Left forelimb (tissue), 1 donor: Measurements from ENCODE around the gene C19orf81.

Experiments used
- DNase-seq: peaks from one replicate; pipeline ENCODE4 v3.0.0-alpha.2; 2018; ENCODE audit warnings: low spot score

The C19orf81 gene

GRCh38 chr19:50686310-50687032 is 37.2 kb downstream of the C19orf81 start:
- no peak for DNase-seq

DNA sequence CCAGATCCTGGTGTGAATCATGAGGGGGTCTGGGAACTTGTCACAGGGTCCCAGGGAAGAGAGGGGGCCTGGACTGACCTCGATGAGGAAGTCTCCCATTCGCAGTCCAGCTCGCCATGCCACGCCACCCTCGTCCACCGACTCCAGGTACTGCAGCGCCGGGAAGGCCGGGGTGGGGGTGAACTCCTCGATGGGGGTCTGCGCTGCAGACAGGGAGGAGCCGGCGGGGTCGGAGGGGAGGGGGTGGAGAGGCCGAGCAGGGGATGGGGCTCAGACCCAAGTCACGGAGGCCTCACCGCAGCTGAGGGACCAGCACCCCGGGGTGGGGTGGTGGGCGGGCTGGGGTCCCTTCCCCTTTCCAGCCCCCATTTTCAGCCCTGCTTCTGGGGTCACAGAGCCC is 39.5 kb downstream of the C19orf81 start:
- no peak for DNase-seq

- no peak for DNase-seq
Measured at GRCh38 chr19:50690439-50690838, 41.2 kb downstream of the C19orf81 start.

GRCh38 chr19:50693064-50693975 is 44.1 kb downstream of the C19orf81 start:
- no peak for DNase-seq

- DNase-seq = no peak
Measured at GRCh38 chr19:50694815-50695145, 45.5 kb downstream of the C19orf81 start.

DNA sequence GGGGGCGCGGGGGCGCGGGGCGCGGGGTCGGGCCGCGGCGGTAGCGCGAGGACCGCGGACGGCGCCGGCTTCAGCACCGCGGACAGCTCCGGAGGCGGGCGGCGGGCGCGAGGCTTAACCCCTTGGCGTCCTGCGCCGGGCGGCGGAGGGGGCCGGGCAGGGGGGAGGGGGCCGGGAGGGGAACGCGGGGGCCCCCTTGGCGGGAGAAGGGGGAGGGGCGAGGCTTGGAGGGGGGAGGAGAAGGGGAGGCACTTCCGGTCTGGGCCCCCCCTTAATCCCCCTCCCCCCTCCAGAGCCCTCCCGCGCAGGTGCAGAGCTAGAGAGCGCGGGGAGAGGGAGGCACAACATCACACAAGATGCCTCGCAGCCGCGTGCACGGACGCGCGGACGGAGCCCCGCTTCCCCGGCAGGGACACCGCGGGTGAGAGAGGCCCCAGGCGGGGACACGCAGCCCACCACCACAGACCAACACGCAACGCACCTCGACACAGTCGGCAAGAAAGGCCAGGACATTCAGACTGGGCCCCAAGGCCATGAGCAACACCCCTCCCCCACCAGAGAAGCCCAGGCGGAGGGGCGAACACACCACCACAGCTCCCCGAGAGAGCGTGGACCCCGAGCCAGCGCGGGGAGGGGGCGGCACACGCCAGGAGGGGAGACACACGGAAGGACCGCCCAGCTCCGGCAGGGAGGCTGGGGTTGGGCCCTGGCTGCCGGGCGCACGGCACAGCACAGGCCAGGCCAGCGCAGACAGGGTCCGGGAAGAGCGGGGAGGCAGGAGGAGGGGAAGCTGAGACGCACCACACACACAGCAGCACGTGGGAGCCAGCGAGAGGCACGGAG is 46.2 kb downstream of the C19orf81 start:
- no peak for DNase-seq

- no peak for DNase-seq
Measured at GRCh38 chr19:50696094-50696483, 46.8 kb downstream of the C19orf81 start.

DNA sequence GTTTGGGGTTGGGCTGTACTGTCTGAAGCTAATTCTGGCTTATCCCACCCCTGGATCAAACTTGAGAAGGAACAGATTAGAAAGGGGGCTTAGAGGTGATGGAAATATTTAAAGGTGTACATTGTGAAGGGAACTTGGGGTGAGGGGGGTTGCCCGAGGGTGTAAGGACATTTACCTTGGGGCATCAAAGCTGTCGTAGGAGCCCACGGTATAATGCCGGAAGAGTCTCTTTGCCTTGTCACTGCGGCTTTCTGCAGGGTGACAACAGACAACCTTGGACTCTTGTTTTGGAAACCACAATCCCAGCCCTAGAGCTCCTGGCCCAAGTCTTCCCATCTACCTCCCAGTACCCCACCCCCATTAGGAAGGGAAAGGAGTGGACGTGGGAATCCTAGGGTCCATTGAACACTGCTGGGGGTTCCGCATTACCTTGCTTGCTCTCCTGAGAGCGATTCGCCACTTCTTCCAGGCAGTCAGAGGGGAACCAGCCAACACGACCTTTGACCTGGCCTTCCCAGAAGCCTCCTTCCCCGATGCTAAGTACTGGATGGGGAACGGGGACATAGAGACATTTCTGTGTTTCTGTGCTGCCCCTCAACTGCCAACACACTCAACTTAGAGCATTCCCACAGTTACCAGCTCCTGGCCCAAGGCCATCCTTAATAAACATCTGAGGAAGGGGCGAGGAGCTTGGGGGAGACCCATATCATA is 48.3 kb downstream of the C19orf81 start:
- no peak for DNase-seq

DNA sequence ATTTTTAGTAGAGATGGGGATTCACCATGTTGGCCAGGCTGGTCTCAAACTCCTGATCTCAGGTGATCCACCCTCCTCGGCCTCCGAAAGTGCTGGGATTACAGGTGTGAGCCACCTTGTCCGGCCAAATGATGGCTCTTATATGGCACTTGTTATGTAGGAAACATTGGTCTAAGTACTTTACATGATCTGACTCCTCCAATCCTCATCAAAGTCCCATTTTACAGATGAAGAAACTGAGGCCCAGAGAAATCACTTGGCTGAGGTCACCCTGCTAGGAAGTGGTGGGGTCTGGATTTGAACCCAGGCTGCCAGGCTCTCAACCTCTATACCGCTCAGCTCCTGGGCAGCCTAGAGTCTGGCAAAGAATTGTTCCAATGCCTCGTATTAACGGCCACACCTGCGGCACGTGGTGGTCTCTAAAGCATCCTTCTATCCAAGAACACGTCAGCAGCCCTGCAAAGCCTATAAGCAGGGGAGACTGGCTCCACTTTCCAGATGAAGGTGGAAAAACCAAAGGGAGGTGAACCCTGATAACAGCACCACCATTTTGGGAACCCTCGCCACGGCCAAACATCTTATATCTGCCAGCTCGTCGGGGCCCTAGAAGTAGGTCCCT is 52.2 kb downstream of the C19orf81 start:
- DNase-seq = no peak

DNA sequence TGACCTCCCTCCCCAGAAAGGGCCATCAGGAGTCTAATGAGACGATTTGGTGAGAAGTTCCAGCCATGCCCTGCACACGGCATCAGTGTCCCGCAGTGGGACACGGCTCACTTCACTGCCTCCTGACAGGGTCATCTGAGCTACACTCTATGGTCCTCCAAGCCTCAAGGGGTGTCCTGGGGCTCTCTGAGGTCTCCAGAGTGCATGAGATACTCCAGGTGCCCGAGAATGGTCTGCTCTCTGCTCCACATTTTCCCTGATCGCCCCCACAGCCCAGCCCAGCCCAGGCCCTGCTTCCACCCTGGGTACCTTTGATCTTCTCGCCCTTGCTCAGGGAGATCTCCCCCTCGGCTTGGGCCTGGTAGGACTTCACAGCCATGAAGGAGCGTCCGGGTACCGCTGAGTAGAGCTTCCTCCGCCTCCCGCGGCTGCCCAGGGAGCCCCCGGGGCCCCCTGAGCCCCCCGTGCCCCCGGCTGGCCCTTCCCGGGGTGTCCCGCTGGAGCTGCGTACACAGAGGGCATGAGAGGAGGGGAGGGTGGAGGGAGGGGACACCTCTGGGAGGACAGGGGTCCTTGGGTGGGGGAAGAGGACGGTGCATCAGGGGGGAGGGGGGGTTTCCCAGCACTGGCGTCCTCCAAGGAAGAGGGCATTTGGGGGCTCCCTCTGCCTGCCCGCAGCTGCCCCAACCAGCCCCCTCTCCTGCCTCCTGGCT is 53.1 kb downstream of the C19orf81 start:
- DNase-seq = no peak

GRCh38 chr19:50702871-50703829 is 53.9 kb downstream of the C19orf81 start:
- no peak for DNase-seq

DNA sequence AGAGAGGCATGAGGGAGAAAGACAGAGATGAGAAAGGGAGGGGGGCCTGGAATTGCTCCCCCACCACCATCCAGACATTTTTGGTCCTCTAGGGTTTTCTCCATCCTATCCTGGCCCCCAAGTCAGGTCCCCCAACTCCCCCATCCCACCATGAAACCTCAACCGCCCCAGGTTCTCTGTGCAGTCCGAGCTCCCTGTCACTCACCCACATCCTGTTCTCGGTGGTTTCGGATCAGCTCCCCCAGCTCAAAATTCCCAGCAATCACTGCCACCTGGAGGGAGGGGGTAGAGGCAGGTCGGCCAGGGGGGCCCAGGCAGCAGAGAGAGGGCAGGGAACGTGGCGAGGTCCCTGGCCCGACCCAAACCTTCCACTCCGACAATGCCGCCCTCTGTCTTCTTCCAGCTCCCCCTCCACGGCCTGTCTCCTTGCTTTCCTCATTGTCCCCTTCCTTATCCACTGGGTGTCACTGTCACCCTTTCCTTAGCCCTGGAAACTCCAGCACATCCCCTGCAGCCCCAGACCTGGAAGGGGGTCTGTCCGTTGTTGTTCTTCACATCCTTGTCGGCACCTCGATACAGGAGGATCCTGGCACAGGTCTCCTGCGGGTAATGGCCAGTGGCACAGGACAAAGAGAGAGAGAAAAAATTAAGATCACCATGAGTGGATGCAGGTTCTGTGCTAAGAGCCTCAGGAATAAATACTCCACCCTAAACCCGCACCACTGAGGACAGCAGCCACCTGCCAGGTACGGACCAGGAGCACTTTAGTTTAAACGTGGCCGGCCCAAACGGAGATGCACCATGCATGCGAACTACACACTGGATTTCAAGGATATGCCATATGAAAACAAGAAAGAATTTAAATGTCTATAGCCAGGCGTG is 54.9 kb downstream of the C19orf81 start:
- DNase-seq = no peak

DNA sequence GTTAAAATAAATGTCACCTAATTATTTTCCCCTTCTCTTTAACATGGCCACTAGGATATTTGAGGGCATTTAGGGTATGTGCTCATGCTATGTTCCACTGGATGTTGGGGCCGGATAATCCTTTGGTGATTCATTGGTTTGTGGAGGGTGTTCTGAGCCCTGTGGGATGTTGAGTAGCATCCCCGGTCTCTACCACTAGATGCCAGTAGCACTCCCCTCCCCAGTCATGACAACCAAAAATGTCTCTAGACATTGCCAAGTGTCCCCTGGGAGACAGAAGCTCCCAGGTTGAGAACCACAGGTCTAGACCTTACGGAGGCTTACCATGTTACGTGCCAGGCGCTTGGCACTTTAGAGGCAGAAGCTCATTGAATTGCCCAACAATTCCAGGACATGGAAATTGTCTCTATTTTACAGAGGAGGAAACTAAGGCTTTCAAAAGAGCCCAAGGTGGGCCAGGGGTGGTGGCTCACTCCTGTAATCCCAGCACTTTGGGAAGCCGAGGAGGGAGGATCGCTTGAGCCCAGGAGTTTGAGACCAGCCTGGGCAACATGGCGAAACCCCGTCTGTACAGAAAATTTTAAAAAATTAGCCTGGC is 56.3 kb downstream of the C19orf81 start:
- no peak for DNase-seq

DNA sequence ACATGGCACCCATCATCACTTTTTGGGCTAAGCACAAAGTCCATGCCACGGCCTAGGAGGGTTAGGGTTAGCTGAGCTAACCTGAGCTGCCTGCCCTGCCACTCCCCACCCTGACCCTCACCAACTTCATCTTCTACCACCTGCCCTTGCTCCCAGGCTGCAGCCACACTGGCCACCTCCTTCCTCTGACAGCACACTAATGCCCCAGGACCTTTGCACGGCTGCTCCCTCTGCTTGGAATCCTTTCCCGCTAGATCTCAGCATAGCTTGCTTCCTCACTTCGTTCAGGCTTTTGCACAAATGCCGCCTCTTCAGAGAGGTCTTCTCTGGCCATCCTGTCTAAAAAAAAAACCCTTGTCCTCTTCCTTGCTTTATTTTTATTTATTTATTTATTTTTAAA is 57.1 kb downstream of the C19orf81 start:
- DNase-seq = no peak

DNA sequence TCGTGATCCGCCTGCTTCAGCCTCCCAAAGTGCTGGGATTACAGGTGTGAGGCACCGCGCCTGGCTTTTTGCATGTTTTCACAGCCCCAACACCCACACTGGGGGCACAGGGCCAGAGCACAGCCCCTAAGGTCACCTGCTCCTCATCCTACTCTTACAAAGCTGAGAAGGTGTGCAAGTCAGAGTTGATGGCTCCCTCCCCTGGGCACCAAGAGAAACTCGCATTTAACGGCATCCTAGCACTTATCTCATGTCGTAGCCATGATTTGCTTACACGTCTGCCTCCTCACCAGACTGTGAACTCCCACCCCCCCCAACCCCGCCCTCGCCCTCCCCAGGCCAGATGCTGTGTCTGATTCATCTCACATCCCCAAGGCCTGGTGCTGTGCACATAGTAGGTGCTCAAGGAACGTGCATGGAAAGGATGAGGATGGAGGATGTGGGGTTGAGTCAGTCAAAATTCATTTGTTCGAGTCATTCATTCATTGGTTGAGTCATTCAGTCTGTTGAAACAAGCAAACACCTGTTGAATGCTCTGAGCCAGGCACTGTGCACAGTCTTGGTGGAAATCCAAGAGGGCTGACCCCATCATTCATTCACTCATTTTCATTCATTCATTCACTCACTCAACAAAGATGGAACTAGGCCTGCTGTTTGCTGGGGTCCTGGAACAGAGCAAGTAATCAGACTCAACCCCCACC is 59.1 kb downstream of the C19orf81 start:
- DNase-seq = no peak
